CD4-positive, alpha-beta T cell treated with Interleukin-2 at 100 ng/mL for 4 hours (primary cell): ENCODE measurements around the gene EYS.
"Not testable (repeated sequence)": the region's sequence is repeated elsewhere in the genome, so short reads cannot be mapped to it uniquely, and the experiment has no call there.

Source experiments
- DNase-seq: peaks from one replicate; pipeline ENCODE4 v3.0.0-alpha.2; 2020; ENCODE audit warnings: low spot score

The EYS gene

DNA sequence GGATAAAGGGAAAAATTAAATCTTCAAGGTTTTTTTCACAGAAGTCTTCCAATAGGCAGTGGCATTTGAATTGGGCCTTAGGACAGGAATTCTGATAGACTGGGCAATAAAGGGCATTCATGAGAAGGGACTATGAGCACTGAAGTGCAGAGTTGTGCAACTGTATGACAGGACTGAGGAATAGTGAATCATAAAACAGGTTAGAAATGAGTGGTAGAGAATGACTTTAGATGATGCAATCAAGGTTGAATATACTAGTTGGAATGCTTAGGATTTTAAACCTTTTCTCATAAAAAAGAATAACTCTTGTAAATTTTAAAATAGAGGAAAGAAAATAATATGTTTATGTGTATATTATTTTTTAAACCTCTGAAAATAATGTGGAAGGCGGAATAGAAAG, 1126.7 kb downstream of the EYS start:
- DNase-seq: no peak

DNA sequence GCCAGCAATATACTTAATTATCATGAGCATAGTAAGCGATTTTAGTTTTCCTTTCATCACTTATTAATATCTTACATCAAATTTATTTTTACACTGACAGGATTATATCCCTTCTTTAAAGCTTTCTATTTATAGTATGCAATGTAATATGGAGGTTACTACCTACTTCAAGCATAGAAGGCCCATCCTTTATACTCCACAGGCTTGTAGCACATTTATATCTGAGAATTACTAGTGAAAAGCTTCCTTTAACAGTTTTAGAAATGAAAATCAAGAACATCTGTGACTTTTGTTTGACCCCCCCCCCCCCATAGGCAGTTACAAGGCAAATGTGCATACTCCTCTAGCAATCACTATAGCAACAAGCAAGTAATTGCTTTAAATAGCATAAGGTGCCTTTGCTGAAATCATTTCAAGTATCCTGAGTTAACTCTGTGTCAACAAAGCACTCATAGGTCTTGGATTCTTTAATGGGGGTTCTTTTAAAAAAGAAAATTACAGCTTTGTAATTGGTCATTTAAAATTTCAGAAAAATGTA, 1153.7 kb downstream of the EYS start:
- no peak for DNase-seq

DNA sequence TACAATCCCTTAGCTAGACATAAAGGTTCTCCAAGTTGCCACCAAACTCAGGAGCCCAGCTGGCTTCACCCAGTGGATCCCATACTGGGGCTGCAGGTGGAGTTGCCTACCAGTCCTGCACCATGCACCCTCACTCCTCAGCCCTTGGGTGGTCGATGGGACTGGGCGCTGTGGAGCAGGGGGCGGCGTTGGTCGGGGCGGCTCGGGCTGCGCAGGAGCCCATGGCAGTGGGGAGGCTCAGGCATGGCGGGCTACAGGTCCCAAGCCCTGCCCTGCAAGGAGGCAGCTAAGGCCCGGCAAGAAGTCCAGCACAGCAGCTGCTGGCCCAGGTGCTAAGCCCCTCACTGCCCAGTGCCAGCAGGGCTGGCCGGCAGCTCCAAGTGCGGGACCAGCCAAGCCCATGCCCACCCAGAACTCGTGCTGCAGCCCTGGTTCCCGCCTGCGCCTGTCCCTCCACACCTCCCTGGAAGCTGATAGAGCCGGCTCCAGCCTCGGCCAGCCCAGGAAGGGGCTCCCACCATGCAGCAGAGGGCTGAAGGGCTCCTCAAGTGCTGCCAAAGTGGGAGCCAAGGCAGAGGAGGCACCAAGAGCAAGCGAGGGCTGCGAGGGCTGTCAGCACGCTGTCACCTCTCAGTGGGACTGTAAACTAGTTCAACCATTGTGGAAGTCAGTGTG, 1159.3 kb downstream of the EYS start:
- DNase-seq: no peak

DNA sequence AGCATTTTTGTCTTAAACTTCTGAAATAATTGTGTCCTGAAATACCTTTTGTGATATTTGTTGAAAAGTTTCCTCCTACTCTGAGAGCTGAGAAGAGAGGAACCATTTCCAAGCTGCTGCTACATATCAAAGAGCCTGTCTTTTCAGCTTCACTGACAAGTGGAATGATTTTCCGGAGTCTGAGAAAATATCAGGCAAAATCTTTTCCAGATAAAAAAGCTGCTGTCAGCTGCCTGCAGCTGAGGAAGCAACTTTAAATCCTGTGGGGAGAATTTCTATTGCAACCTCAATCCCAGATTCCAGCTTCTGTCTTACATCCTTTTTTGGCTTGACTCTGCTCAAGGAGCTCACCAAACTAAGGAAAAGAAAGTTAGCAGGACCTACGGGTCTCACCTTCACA, 1167.1 kb downstream of the EYS start:
- DNase-seq: no peak

DNA sequence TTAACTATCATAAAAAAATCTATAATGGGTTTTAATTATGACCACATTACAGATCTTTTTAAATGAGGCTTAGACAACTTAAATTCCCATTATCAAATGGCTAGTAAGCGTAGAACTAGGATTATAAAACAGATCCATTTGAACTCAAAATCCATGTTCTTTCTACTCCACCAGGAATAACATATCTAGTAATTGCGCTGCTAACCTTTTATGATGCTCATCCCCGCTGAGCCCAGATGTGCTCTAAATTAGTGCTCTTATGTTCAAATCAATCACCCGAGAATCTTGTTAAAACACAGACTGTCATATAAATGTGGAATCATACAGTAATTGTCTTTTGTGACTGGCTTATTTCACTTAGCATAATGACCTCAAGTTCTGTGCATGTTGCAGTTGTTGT, 1168.3 kb downstream of the EYS start:
- no peak for DNase-seq

DNA sequence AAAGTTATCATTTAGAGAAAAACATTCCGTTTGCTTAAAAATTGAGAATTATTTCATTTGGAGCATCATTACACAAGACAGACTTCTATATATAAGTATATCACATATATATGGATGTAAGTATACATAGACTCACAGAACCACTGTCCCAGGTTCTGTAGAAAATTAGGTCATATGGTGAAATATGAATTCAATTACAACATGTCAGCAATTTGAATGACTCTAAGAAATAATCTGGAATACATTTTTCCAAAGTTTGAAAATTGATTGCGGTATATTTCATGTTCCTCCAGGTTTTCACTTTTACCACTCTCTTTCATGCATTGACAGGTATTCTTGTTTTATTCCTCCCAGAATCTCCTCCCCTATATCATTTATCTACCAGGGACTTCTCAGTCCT, 1179.1 kb downstream of the EYS start:
- DNase-seq: no peak

DNA sequence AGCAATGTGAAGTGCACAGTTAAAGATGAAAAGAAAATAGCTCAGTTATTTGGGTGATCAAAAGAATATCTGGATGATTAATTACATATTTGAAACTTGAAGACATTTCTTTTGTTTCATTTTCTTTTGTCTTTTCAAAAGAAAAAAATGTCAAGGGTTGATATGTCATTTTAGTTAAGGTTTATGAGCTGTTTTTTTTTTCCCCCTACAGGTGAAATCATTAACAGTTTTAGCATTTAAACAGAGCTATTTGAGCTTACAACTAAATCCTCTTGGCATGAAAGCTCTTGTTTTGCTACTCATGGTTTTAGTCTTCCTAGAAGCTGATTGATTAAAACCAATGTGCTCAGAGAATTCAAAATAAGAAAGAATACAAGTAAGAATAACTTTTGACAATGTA, 1184.2 kb downstream of the EYS start:
- no peak for DNase-seq

DNA sequence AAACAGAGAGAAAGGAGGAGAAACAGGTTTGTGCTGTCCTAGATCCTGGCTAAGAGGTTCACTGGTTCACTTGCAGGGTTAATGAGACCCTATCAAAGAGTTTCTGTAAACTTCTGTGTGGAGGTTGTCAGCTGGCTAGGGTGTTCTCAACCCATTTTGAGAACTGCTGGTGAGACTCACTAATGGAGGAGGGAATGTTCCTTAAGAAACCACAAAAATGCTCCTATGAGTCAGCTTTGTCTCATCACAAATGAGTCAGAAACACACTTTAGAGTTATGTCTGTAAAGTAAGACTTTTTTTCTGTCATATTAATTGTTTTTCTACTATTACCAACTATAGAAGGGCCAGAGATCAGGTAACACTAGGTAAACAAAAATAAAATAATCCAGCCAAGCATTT, 1187.0 kb downstream of the EYS start:
- DNase-seq: no peak

DNA sequence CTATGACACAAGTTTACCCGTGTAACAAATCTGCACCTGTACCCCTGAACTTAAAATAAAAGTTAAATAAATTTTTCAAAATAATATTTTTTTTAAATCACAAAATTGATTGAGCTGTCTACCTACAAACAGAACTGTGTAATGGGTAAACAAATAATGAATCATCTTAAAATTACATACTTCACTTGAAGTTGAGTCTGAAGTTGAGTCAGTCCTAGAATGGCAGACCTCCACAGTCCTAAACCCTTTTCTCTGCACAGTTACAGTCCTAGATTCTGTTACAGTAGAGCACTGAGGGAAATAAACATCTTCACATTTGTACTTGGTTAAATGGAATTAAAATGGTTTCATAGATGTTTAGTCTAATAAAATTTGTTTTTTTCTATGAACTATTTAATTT, 1190.6 kb downstream of the EYS start:
- no peak for DNase-seq

DNA sequence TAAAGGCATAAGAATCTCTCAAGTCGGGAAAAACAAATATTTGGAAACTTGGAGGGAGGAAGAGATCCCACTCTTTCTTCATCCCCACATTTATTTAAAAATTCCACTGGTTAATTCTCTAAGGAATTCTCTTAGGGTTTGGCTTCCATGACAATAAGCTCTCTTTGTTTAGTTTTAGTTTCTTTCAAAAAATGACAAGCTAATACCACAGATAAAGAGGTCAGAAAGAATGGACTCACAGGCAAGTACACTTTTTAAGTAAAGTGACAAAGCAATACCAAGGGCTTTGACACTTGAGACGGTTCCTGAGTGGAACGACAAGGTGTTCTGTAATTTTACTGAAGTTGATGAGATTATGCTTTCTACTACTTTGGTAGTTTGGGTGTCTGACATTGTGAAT, 1199.4 kb downstream of the EYS start:
- no peak for DNase-seq

DNA sequence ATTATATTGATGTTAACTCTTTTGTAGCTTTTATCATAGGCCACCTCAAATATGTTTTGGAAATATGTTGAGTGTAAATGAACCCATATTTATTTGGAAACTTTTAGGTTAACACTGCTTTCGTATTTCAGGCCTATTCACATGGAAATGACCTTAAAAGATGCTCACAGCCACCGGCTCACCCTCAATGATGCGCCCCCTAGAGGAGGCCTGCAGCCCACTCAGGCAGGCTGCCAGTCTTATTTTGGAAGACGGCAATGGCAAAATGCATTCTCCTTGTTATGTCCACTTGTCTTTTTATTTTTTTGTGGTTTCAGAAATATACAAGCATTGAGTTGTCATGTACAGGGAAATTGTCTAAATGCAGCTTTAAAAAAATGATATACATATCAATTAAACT, 1201.7 kb downstream of the EYS start:
- no peak for DNase-seq

DNA sequence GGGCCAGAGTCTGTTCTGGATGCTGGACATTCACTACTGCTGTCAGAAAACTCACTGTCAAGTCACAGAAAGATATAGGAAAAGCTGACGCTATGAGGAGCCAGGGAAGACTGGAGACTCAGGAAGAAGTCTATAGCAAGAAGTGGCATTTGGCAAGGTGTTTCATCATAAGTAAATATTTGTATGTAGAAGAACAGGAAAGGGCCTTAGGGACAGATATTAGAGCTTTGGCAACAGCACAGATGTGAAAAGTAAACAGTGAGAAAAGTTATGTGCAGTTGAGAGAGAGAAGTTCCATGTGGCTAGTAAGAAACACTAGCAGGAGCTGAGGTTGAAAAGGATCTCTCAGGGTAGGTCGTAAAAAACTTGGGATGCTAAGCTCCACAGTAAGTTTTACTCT, 1202.5 kb downstream of the EYS start:
- no peak for DNase-seq

DNA sequence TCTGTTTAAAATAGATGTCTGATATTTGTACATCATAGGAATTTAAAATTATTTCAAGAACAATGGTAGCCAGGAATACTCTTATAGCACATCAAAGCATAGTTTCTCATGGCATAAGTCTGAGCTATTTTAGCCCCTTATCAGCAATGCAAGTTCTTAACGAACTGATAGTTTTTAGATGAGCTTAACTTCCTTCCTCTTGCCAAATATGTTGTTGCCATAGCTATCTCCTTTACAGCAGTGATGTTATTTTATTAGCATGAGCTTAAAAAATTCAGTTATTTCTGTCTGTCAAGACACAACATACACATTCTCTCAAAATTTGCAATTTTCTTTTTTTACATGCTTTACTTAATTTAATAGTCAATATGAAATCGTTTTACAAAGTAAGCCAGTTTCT, 1204.2 kb downstream of the EYS start:
- DNase-seq: no peak

DNA sequence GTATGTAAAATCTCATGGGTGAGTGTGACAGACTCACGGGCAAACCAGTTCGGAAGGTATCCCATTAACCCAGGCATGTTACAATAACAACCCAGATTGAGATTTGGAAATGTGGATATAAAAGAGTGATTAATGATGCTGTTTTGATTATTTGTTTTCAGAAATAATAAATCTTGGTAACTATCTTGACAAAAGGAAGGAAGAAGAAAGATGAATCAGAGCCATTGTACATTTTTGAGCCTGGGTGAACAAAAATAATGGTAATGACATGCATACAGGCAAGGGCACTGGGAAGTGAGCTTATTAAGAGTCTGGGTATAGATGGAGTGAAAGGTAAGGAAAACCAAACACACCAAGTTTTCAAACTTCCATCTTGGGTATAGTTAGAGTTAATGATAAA, 1209.4 kb downstream of the EYS start:
- no peak for DNase-seq

DNA sequence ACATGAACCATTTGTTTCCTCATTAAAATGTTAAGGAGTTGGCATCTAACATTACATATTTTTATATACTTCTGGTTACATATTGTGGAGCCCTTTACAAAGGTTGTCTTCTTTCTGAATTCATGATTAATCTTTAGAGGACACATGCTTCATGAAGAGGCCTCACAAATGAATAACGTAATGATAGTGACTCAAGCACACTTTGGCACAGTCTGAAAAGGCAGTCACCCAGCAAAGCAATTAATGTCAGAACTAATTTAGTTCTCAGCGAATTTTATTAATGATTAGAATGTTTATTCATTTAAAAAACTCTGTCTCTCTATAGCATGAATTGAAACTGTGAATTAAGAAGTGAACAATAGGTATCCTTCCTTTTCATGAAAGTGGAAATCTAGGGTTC, 1217.3 kb downstream of the EYS start:
- DNase-seq: no peak

DNA sequence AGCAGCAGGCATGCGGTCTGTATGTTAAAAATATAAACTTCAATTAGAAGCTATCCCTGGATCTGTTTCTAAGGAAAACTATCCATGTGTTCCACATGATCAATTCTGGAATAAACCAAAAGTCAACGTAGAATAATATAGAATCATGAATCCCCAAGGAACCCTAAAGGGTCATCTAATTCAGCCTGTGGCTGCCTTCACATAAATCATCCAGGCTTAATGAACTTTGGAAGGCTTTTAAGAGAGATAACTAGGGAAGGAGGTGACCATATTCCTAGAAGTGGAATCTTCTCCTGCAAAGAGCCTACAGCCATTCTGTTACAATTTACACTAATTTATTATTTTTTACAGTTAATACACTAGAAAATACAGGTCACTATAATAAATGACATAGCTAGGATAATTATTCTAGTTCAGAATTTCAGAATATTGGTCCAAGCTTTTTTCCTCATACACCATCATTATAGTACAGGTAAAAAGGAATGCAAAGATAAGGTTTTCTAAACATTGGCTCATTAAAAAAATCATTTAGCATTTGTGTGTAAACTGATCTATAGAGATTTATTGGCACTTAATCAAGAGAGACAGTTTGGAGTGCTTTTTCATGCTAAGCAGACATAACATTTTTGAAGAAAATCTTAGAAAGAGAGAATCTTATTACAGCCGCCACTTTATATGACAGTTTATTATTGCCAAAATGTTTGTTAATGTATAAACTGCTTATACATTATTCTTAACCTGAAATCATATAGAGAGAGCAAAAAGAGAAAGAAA, 1220.3 kb downstream of the EYS start:
- DNase-seq: no peak

DNA sequence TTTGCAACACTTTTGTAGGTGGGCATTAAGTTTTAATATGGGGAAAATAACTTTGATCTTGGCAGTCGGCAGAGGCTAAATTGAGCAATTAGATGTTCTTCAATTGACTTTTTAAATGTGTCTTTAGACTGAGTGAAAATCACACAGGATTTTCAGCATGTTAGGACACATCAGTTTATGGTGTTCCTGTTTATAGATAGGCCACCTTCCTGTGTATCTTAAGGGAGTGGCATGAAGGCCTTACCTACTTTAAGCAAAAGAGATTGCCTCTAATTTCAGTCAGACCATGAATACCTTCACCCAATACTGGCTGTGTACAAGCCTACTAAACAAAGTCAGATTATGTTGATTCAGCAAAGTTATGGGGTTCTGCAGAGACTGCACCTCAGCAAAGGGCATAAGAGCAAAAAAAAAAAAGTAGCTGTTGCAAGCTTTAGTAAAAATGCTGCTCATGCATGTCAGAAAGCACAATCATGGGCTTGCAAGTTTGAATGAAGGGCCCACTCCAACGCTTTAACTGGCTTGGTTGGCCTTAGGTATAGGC, 1223.0 kb downstream of the EYS start:
- no peak for DNase-seq

DNA sequence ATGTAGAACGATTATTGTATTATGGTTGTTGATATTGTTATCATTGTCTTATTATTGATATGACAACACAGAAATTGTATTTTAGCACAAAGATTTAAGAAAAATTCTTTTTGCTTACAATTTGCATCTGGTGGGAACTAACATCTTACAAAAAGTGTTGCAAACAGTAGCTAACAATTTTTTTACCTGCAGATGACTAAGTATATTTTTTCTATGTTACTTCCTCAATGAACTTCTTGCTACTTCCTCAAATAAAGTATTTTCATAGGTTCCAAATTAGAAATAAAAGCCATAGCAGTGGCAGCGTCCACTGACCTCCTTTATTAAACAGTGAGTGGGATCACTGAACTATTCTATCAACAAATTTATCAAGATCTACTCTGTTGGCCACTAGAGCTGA, 1224.4 kb downstream of the EYS start:
- DNase-seq: no peak

DNA sequence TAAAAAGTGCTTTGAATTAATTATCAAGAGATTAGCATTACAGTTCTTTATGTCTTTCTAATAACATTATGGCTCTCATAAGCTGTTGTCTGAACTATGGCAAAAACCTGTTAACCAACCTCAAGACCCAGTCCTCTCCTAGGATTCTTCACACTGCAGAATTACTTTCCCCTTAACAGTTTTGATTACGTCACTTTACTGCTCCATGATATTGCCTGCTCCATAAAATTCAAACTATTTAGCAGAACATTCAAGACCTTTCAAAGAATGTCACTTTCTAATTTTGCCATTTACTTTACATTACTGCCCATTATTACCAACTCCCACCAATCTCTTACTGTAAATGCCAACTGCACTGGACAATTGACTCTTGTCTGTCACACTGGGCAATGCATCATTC, 1227.9 kb downstream of the EYS start:
- DNase-seq: no peak

DNA sequence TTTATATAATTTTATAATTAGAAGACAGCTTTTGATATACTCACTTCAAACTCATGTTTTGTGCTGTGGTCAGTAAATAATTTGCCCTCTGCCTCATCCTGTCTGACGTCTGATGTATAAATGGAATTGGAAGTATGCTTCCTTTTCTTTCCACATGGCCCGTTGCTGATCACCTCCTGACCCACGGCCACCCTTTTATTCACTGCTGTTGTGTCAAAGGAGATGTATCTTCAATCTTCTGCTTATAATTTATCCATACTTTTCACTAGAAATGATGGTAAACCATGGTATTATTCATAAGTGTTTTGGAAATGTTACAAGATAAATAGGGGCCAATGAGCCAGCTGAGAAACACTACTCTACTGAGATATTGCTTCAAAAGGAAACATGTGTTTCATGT, 1229.6 kb downstream of the EYS start:
- DNase-seq: no peak

DNA sequence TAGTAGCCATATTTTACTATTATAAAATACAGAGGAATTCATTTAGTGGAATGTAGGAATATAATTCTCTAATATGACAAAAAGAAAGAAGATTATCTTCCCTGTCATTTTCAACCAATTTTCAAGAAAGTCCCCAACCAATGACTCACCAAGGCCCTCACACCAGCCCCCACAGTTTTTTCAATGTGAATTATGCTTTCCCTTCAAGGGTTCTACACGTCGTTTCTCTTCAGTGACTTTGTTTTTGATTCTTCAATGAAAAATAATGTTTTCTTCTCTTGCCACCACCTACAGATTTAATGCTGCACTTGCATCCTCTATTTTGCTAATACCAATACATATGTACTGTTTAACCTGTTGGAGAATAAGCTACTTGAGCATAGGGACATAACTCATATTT, 1230.1 kb downstream of the EYS start:
- no peak for DNase-seq

DNA sequence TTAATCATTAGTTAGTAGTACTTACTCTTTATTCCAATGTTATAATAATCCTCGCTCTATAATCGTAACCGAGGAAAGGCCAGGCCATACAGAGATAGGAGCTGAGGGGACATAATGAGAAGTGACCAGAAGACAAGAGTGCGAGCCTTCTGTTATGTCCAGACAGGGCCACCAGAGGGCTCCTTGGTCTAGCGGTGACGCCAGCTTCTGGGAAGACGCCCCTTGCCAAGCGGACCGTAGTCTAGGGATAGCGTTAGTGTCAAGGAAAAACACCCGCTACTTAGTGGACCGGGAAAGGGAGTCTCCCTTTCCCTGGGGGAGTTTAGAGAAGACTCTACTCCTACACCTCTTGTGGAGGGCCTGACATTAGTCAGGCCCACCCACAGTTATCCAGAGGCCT, 1237.6 kb downstream of the EYS start:
- DNase-seq: not testable (repeated sequence)

DNA sequence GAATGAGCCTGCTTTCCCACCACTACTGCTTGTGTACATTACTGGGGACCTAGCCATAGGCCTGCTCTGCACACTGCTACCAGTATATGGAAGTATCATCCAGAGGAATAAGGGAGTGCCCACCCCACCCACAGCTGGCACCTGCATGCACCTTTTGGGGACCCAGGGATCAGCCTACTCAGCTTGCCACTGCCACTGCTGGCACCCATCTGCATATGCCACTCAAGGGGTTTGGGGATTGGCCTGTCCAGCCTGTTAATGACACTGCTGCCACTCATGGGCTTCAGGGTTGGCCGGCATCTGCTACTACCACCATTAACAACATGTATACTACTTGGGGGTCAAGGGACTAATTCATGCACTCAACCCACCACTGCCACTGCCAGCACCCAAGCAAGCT, 1239.4 kb downstream of the EYS start:
- DNase-seq: no peak
